Midbrain (tissue), 1 donor: ENCODE data around the gene EPRS1.
"Not testable (repeated sequence)": the region's sequence is repeated elsewhere in the genome, so short reads cannot be mapped to it uniquely, and the experiment has no call there.

Source experiments
- DNase-seq: peaks from one replicate; lab custom pipeline; 2025; lab: John Stamatoyannopoulos, UW

The EPRS1 gene

DNA sequence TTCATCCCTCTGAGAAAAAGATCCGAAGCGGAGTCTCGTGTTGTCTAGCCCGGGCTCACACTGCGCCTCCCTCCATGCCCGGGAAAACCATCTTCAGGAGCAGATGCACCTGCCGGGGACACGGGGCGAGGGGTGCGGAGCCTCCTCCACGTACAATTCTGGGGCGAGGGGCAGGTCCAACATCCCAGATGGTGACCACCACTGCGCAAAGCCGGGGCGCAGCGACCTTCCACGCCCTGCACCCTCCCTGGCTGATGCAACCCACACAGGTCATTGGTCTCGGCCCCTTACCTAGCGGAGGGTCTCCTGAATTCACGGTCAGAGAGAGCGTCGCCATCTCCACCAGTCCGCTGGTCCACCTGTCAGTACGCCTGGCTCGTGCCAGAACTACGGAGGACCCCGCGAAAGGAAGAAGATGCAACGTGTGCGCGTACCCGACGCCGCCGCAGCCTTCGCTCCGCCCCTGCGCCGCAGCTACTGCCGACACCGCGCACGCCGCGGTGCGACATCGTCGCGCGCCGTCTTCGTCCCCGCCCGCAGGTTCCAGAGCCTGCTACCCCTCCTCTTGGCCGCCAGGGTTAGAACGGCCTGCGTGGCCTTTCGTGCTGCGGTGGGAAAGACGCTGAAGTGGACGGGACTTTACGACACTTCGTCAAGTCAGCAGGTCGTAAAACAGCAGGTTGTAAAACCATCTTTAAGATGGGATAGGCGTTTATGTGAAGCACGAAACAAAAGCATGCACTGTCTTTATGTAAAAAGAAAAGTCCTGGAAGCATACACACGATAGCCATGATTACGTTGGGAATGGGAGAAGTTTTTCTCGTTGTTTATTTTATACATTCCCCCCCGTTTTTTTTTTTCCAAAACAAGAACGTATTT is at the start of gene EPRS1:
Gene EPRS1, minus strand, starts transcription at position 454 of the 879 bp plus-strand sequence. Its CDS starts 117 bp downstream, at position 337.
- peak; percentile 94 for DNase-seq

DNA sequence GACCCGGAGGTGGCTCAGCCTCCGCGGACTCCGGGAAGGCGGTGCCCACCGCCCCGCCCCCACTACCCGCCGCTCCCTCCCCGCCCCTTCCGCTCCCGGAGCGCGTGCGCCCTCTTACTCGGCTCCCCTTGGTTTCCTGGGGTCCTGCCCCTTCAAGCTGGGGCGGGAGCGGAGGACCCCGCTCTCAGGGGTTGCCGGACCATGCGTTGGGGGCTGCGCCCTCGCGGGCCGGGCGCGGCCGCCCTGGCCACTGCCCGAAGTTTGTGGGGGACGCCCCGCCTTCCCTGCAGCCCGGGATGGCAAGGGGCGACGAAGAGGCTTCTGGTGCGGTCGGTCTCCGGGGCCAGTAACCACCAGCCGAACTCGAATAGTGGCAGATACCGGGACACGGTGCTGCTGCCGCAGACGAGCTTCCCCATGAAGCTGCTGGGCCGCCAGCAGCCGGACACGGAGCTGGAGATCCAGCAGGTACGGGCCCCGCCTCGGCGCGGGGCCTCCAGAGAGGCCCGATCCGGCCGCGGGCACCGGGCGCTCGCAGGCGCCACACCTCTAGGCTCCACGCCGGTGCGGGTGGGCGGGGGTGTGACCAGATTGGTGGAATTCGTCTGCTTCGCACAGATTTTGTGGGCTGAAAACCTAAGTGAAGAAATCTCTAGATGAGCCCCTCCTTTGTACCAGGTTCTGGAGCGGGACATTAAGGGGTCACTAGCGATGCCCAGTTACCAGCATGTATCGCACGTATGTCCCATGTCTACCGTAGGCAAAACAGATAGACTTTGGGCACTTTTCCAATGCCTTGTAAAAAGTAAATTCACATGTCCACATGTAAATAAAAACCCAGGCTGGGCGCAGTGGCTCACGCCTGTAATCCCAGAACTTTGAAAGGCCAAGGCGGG is 48.0 kb upstream of the EPRS1 start, which contains the start of gene IARS2:
Gene IARS2, plus strand, starts transcription at position 117 of the 896 bp plus-strand sequence. Its CDS starts 85 bp downstream, at position 202.
- DNase-seq = peak; percentile 92

DNA sequence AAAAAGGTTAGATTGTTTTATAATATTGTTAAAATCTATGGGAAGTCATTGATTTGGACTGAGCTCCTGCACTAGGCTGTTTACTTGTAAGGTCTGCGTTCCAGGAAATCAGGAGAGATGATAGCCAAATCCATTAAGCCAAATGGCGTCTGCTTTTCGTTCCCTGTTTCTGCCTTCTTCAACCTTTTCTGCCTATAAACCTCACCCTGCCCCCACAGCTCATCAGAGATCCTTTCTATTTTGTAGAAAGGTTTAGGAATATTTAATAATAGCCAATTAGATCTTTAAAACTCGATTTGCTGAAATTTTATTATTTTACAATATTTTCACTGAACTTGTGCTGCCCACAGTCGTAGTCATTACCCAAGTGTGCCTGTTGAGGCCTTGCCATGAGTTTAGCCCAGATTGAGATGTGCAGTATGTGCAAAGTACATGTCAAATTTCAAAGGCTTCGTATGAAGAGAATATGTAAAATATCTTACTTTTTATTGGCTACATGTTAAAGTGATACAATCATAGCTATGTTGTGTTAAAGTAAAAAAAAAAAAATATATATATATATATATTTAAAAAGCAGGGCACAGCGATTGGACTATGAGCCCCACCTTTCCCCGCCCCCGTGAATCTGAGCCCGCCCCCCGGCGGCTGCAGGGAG is 47.2 kb upstream of the EPRS1 start:
- no peak for DNase-seq

GRCh38 chr1:220092694-220093093 is 46.4 kb upstream of the EPRS1 start:
- DNase-seq = no peak

GRCh38 chr1:220089650-220090556 is 43.6 kb upstream of the EPRS1 start, which contains the start of gene BPNT1:
Gene BPNT1 (minus strand): TSS chr1:220089788. CDS start chr1:220079846, 9,942 bp downstream.
- peak; percentile 96 for DNase-seq

DNA sequence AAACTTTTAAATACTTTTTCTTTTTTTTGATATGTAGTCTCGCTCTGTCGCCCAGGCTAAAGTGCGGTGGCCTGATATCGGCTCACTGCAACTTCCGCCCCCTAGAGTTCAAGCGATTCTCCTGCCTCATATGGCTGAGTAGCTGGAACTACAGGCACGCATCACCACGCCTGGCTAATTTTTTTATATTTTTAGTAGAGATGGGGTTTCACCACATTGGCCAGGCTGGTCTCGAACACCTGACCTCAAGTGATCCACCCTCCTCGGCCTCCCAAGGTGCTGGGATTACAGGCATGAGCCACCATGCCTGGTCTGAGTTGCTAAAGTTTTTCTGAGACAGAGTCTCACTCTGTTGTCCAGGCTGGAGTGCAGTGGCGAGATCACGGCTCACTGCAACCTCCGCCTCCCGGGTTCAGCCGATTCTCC is 40.0 kb upstream of the EPRS1 start:
- DNase-seq = not testable (repeated sequence)

GRCh38 chr1:220084460-220084859 is 38.2 kb upstream of the EPRS1 start:
- no peak for DNase-seq

DNA sequence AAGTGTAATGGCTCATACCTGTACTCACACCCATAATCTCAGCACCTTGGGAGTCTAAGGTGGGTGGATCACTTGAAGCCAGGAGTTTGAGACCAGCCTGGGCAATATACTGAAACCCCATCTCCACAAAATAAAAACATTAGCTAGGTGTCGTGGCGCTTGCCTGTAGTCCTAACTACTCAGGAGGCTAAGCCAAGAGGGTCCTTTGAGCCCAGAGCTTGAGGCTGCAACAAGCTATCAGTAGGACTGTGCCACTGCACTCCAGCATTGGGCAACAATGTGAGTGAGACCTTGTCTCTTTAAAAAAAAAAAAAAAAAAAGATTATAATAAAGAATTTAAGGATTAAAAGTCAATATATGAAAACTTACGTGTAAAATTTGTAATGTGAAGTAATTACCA is 31.6 kb upstream of the EPRS1 start:
- no peak for DNase-seq

GRCh38 chr1:220076861-220077762 is 30.8 kb upstream of the EPRS1 start:
- no peak for DNase-seq

GRCh38 chr1:220067269-220068204 is 21.2 kb upstream of the EPRS1 start:
- DNase-seq = no peak

GRCh38 chr1:220062629-220063028 is 16.3 kb upstream of the EPRS1 start:
- no peak for DNase-seq

DNA sequence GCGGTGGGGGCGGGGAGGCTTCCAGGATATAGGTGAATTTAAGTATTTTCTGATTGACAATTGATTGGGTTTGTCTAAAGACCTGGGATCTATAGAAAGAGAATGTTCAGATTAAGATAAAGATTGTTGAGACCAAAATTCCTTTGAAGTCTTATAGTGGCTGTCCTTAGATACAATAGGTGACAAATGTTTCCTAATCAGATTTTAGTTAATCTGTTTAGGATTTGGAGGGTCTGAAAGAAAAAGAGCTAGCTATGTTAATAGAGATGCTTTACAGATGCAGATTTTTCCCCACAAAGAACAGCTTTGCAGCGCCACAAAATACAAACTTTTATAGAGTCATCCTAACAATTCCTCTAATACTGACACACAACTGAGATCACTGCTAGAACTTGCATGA is 14.6 kb upstream of the EPRS1 start:
- DNase-seq = no peak

- DNase-seq = no peak
Measured at GRCh38 chr1:220056374-220056773, 10.1 kb upstream of the EPRS1 start.

DNA sequence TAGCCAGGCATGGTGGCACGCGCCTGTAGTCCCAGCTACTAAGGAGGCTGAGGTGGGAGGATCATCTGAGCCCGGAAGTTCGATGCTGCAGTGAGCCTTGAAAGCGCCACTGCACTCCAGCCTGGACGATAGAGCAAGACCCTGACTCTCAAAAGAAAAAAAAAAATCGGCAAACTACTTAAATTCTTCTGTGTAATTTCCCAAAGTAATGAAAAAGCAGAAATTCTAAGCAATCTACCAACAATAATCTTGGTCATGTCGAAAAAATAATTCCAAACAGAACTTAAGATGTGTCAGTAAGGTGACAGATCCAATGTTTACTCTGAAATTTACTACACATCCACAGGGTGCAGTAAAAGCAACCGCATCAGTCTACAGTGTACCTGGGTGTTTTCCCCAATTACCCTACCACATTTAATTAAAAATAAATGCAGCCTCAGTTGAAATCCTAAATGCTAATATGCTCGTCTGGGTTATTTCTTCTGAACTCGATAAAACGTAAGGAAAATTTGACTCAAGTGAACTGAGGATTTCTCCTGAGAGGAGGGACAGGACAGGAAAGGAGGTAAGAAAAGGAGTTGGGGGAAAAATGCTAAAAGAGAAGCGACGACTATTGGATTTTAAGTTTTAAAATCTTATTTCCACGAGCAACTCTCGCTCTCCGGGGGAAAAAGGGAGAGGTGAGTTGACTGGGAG is 801 bp downstream of the EPRS1 start:
- DNase-seq = no peak

DNA sequence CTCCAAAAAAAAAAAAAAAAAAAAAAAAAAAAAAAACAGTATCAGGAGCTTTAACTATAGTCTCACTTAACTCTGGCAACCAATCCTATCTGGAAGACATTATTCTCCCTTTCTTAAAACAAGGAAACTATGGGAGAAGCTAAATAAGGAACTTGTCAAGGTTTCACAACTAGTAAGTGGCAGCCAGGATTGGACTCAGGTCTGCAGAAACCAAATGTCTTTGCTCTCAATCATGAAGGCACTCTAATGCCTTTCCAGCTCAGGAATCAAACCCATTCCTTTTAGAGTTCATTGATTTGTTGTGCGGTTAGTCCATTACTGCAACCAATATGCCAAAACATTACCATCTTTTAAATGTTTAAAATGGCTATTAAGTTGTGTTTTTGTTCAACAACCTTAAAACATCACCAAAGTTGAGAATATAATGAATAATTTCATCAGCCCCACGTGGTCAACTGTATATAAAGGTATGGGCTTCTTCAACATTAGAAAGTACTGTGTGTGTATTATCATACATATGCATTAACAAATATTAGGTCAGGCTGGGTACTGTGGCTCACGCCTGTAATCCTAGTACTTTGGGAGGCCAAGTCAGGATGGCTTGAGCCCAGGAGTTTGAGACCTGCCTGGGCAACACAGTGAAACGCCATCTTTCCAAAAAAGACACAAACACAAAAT is 1.5 kb downstream of the EPRS1 start:
- DNase-seq = no peak

- DNase-seq = no peak
Measured at GRCh38 chr1:220043646-220044045, 2.7 kb downstream of the EPRS1 start.

- DNase-seq = no peak
Measured at GRCh38 chr1:220040028-220040596, 6.2 kb downstream of the EPRS1 start.
